Raji (cell line): ENCODE results near the gene ACTMAP.

Experiments used
- POLR2A ChIP-seq: IDR thresholded peaks from 2 replicates; pipeline ENCODE4 v1.6.1; 2011; ENCODE audit warnings: low read depth, low read length, control low read depth; ENCODE audit not compliant: insufficient read depth

Gene ACTMAP

DNA sequence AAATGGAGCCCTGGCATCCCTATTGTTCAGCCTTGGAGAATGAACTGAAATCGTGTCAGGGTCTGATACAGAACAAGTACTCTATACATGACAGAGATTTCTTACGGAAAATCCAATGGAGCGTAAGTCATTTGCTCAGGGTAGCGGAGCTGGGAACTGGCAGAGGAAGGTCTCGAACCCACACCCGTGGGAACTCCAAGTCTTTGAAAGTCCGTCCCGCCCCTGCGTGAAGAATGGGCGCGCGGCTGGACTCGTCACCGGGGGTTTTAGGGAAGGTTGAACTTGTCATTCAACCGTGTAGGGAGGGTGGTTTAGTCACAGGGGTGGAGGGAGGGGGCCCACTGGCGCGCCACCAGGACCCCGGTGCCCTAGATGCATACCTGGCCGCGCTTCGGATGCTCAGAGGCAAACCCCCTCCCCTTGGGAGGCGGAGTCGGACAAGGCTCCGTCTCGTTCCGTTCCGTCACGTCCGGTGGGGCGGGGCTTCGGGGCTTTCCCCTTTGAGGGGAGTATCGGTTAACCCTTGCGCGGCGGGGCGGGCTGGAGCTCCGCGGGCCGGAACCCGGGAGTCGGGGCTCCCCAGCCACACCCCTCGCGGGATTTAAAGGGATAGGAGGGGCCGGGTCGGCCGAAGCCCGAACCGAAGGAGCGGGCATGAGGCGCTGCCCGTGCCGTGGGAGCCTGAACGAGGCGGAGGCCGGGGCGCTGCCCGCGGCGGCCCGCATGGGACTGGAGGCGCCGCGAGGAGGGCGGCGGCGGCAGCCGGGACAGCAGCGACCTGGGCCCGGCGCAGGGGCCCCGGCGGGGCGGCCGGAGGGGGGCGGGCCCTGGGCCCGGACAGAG lies 33.6 kb downstream of the ACTMAP start, which contains the start of the genes COQ8B and ITPKC:
COQ8B (minus strand) TSS at position 405 of the 843 bp plus-strand sequence. CDS start 2,254 bp downstream, outside the sequence.
ITPKC (plus strand) TSS at position 631 of the 843 bp plus-strand sequence; CDS start at position 655, 24 bp downstream.
- peak; percentile 61; the same call in 1 of the 2 replicates for TF ChIP-seq POLR2A

DNA sequence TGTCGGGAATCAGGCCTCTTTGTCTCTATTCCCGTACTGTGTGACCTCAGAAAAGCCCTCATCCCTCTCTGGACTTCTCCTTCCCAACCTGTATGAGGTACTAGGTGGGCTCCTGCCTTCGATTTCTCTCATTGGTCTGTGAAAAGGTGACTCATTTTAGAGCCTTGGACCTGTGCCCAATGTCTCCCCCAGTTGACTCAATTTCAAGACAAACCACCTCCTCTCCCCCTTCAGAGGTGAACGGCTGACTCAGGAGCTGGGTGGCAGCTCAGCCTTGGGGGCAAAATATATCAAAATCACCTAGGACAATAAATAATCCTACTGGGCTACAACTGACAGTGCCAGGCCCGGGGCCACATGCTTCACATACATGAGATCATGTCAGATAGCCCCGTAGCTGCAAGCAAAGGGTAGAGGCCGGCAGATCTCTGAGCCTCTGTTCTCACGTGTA lies 34.2 kb downstream of the ACTMAP start:
- no peak for TF ChIP-seq POLR2A

DNA sequence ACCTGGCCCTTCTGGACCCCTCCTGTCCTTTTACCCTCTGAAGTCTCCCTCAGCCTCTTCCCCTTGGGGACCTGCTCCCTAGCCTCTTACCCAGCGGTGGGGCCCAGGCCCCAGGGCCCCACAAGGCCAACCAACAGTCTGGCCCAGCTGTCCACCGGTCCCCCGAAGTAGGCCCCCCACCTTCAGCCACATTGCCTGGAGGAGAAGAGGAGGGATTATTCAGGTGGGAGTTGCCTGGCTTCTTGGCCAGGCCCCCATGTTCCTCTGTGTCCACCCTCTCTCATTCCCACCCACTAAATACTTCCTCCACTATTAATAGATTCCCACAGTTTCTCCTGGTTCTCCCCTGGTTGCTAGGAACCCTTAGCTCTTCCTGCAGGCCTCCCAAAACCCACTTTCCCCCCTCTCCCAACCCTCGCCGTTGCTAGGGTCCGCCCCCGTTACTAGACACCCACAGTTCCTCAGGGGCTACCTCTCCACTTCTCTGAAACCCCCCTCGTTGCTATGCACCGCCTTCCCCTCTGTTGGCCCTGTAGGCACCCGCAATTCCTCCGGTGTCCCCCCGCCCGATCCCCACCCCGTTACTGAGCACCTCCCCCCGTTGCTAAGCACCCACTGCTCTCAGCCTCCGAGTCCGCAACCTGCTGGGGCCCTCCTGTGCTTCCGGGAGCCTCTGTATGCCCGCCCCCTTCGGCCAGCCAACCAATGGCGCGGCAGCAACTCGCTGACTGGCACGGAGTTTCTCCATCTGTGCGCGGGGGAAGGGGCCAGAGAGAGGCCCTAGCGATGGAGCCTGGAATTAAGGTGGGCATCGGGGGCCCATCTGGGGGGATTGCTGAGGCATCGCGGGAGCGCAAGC lies 35.6 kb downstream of the ACTMAP start:
- TF ChIP-seq POLR2A, result no peak; the same call in 1 of the 2 replicates

DNA sequence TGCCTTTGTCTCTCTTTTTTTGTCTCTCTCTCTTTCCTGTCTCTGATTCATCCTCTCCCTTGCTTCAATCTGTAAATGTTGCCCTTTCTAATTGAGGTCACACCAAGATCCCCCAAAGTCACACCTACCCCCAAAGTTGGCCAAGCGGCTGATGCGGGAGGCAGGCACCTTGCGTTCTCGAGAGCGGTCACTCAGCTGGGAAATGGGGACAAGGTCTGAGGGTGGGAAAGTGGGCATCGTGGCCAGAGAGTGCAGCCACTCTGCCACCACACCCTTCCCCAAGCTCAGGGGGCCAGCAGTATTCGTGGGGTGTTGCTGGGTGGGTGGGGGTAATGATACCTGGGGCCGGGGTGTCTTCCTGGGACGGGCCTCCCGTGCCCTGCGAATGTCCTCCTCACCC lies 36.3 kb downstream of the ACTMAP start:
- TF ChIP-seq POLR2A, result no peak

DNA sequence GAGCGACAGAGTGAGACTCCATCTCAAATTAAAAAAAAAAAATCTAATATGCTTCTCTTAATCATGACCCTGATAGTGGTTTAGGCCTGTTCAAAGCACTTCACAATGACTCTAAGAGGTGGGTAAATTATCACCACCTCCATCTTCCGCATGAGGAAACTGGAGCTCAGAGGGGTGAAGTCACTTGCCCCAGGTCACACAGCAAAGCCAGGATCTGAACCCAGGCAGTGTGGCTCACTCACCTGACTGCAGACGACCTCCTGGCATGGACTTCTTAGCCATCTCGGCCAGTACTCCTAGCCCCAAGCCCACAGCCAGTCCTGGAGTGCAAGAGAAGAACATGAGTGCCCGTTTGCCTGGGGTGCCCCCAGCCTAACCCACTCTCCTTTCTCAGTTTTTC lies 40.5 kb downstream of the ACTMAP start:
- TF ChIP-seq POLR2A, result no peak

DNA sequence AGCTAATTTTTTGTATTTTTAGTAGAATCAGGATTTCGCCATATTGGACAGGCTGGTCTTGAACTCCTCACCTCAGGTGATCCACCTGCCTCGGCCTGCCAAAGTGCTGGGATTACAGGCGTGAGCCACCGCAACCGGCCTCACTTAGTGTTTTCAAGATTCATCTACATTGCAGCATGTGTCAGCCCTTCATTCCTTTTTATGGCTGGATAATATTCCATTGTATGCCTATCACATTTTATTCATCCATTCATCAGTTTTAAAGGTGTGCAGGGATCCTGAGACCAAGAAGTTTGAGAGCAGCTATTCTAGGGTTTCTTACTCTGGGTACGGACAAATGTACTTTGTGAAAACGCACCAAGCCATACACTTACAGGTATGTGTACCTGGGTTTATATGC lies 42.7 kb downstream of the ACTMAP start:
- no peak for TF ChIP-seq POLR2A

DNA sequence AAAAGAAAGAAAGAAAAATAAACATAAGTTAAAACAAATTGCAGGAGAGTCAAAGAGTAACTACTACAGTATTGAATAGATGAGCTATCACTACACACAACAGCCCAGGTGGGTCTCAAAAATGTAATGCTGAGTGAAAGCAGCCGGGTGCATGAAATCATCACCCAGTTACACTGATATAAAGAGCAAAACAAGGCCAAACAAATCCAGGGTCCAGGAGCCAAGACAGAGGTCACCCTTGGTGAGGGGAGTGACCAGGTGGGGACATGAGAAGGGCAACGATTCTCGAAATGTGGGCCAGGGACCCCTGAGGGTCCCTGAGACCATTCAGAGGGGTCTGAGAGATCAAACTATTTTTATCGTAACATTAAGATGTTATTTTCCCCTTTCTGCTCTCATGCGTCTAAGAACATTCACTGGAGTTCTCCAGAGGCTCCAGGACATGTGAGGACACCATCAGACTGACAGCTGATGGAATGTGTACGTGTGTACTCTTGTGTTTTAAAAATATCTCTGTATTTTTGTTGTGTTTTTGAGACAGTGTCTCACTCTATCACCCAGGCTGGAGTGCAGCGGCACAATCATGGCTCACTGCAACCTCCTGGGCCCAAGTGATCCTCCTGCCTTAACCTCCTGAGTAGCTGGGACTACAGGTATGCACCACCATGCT lies 44.2 kb downstream of the ACTMAP start:
- TF ChIP-seq POLR2A, result no peak

DNA sequence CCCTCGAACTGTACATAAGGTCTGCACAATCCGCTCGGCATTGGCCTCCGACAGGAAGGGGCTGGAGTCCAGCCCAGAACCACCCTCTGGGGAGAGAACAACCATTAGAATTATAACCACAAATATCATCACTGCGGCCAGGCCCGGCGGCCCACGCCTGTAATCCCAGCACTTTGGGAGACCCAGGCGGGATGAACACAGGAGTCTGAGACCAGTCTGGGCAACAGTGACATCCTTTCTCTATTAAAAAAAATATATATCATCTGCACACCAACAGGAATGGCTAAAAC lies 45.0 kb downstream of the ACTMAP start:
- TF ChIP-seq POLR2A, result no peak

DNA sequence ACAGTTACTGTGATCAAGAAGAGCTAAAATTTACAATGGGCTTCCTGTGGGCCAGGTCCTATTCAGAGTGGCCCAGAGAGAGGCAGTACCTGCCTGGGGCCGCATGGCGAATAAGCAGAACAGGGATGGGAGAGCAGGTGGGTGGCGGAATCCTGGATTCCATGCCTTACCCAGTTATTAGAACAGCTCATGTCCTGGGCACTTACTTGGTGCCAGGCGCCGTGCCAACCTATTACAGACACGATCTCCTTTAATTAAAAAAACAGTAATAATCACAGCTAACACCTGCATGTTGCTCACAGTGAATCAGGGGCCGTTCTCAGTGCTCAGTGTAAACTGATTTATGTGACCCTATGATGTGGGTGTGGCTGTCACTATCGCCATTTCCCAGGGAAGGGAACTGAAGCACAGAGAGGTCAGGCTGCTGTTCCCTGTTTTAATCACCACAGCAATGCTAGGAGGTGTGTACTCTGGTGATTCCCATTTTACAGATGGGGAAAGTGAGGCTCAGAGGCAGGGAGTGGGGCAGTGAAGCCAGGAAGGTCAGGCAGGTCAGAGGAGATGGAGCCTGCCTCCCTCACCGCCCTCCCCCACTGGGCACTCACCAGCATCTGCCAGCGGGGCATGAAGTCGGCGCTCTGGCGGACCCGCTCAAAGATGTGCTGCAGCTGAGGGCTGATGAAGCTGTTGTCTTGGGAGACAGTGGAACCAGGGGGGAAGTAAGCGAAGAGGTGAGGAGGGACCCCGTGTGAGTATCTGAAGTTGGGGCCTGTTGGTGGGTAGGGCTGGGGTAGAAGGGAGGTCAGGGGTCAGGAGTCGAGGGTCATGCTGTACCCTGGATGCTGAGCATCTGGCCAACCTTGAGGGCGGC lies 45.6 kb downstream of the ACTMAP start:
- TF ChIP-seq POLR2A, result no peak

DNA sequence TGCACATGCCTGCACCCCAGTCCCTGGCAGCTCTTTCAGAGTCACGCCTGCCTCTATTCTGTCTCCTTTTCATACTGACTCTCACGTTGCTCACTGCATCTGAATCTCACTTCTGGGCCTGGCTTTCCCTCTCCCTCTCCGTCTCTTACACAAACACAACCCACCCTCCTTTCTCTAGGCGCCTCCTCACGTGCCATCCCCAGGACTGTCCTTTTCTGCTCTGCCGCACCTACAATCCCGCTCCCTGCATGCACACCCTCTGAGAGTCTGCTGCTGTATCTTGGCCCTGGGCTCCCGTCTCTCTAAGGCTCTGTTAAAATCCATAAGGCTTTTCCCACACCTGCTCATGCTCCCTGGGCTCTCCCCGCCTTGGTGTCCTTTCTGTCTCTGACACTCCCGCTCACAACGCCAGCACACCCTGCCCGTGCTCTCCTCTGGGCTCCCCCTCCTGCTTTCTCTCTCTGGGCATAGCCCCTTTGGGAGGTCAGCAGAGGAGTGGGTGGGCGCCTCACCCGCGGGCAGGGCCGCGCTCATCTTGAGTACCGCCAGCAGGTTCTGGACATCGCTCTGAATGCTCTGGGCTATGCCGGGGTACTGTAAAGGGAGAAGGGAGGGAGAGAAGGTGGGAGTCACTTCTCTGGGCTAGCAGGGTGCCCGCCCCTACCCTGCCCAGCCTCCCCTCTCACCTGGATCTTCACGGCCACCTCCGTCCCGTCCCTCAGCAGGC lies 47.1 kb downstream of the ACTMAP start:
- no peak for TF ChIP-seq POLR2A

DNA sequence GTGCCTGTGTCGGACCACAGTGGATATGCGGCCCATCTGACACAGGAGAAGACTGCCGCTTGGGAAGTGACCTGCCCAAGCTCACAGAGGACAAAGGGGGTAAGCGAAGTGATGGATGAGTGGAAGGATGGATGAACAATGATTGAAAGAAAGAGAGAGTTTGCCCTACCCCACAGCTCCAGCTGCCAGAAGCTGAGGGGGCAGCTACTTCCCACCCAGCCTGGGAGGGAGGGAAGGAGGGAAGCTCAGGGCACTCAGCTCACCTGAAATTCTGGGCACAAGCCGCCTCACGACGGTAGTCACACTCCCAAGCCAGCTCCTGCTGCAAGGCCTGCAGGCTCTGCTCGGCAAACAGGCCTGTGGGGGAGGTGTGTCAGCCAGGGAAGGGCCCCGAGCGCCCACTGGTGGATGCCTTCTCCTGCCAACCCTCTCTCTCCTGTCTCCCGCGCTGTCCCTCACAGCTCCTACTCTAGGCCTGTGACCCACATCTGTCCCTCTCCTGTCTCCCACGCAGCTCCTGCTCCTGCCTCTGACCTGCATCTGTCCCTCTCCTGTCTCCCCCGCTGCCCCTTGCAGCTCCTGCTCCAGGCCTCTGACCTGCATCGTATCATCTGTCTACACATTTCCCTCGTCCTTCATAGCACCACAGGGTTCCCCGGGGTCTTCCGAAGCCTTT lies 47.8 kb downstream of the ACTMAP start:
- no peak for TF ChIP-seq POLR2A

DNA sequence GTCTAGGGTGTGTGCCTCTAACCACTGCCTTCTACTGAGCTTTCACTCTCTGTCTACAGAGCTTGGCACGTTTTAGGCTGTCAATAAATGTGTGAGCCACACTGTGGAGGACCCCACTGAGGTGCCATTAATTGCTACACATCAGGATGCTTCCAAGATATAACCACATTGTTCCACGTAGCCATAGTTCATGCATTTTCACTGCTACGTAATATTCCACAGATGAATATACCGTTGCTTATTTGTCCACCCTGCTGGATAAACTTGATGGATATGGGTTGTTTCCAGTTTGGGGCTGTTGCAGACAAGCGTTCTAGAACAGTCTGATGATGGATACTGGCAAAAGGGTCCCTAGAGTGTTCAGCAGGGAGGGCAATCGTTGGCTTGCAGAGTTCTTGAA lies 48.5 kb downstream of the ACTMAP start:
- TF ChIP-seq POLR2A, result no peak

DNA sequence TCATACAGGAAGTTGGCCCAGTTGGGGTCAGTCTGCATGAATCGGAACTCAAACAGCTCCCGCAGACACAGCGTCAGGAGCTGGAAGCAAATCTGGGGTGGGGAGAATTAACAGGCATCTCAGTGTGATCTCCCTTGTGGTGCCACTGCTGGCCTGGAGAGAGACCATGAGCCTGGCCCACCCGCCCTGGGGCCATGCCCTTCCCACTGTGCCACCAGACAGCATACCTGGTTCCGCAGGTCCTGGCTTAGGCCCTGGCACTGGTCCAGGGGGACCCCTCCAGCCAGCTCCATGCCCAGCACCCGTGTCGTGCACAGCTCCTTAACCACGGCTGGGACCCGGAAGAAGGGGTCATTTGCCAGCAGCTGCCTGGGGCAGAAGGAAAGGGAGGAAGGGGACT lies 50.2 kb downstream of the ACTMAP start:
- TF ChIP-seq POLR2A, result no peak
